Activated T-helper 17 cell treated with anti-CD3 and anti-CD28 coated beads, Interleukin-2, amount 50 U/mL, for 72 hours (primary cell): ENCODE data around the gene CUTA. TPM values are rescaled to one million over a fixed set of nuclear protein-coding genes. Genes with fewer than 3 reads are reported as not detected.

Experiments used
- ATAC-seq: fragments of 150-1000 bp; cut with Tn5 transposase; replicated peaks from 2 replicates; pipeline ENCODE4 v1.10.0; 2021; ENCODE audit warnings: mild to moderate bottlenecking, moderate library complexity
- H3K27ac Mint-ChIP-seq: one replicate; pipeline ENCODE4 v1.8.0; 2022; ENCODE audit warnings: mixed read lengths
- H3K27me3 Mint-ChIP-seq: one replicate; pipeline ENCODE4 v1.8.0; 2022; ENCODE audit warnings: mixed read lengths
- H3K36me3 Mint-ChIP-seq: one replicate; pipeline ENCODE4 v1.8.0; 2022; ENCODE audit warnings: low read depth, mild to moderate bottlenecking, mixed read lengths
- H3K4me1 Mint-ChIP-seq: one replicate; pipeline ENCODE4 v1.8.0; 2022; ENCODE audit warnings: mixed read lengths
- H3K4me3 Mint-ChIP-seq: one replicate; pipeline ENCODE4 v1.8.0; 2022; ENCODE audit warnings: mild to moderate bottlenecking, mixed read lengths
- H3K9me3 Mint-ChIP-seq: one replicate; pipeline ENCODE4 v1.8.0; 2022; ENCODE audit warnings: mixed read lengths
- total RNA-seq, 2 donors: library from RNA; stranded (reverse); gene quantifications; one replicate each; pipeline ENCODE4 v1.2.3, GENCODE V29; 2022

The CUTA gene
- total RNA-seq, 2 donors from 2014 or later = 163 to 248 TPM

DNA sequence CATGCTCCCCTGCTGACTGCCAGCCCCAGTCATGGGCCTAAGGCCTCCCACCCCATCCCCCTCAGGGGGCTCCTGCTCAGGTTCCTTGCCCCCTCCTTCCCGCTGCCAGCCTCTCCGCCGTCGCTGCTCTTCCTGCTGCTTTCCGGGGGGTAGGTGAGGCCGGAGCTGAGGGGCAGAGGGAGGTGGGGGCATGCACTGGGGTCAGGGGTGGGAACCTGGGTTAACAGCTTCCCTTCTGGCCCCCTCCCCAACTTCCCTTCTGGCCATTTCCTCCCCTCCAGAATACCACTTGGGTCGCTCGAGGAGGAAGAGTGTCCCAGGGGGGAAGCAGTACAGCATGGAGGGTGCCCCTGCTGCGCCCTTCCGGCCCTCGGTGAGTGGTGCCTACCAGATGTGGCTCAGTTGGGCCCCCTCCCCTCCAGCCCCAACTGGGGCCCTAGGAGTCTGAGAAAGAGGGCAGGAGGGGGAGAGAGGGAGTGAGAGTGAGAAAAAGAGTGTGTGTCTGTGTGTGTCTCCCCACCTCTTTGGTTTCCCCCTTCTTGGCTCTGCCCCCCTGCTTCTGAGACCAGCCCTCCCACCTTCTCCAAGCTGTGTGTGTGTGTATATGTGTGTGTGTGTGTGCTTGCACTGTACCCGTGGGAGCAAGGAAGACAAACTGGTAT lies 14.1 kb upstream of the CUTA start:
- no peak for ATAC-seq
- Mint-ChIP-seq H3K4me1 (peaks cover 47% of the 10 kb centered on the region), H3K4me3 (peak overlapping the region; percentile 0)

DNA sequence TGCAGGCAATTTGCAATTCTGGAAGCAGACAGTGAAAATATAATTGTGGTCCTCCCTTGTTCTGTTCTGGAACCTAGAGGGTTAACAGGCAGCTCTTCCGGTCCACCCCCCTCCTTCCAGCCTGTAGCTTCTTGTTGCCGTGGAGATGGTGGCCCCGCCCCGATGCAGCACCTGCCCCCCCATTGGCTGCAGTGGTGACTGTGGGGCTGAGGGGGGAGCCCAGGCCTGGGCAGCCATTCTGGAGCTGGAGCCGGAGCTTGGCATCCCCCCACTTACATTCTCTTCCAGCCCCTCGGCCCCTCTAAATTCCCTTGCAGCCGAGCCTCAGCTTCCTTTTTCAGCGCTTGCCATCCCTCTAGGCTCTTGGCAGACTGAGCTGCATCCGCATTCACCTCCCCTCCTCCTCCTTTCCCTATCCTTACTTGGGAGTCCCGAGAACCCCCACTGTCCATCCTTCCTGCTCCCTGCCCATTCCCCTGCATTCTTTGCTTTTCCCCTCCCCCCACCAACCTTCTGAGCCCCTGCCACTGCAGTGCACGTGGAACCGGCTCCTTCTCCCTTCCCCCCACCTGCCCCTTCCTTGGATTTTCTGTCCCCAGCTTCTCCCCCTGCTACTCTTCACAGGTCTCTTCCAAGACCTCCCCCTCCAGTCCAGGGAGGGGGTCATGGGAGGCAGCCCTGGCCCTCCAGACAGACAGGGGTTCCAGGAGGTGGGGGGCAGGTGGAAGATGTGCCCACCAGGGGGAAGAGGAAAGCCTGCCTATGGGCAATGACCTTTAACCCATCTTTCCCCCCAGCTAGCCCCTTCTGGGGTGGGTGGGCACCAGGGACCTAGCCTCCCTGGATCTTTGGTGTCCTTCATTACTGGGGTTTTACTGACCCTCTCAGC lies 13.3 kb upstream of the CUTA start:
- Mint-ChIP-seq H3K4me1 (peaks cover 48% of the 10 kb centered on the region), H3K27me3 (no peaks in the 10 kb centered on the region), H3K36me3 (peaks cover 75% of the 10 kb centered on the region), H3K9me3 (no peaks in the 10 kb centered on the region), H3K4me3 (peak overlapping the region; percentile 96), H3K27ac (peak overlapping the region; percentile 90)
- peak; percentile 45 for ATAC-seq

More for the DNA sequence above, 14.1 kb upstream of the CUTA start:
- peaks cover 75% of the 10 kb centered on the region for H3K36me3 Mint-ChIP-seq
- no peaks in the 10 kb centered on the region for H3K27me3 Mint-ChIP-seq
- H3K9me3 Mint-ChIP-seq = no peaks in the 10 kb centered on the region
- peak overlapping the region; percentile 71 for H3K27ac Mint-ChIP-seq

DNA sequence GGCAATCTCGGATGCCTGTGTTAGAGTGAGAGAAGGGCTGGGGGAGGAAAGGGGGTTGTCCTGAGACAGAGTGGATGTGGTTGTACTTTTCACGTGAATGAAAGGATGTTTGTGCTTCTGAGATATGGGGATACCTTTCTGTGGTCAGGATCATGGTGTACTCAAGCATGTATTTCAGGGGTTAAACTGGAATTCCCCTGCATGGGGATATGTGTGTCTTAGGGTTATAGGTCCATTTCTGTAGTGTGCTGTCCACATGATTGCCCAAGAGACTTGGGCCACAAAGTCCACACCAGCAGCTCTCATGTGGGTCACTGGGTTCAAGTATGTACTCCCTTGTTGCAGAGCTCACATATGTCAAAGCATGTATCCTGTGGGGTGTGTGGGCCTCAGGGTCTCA lies 12.4 kb upstream of the CUTA start:
- no peaks in the 10 kb centered on the region for H3K27me3 Mint-ChIP-seq
- no peak for ATAC-seq
- H3K27ac Mint-ChIP-seq = peak overlapping the region; percentile 90
- peaks cover 49% of the 10 kb centered on the region for H3K4me1 Mint-ChIP-seq
- H3K36me3 Mint-ChIP-seq = peaks cover 75% of the 10 kb centered on the region
- peak overlapping the region; percentile 96 for H3K4me3 Mint-ChIP-seq
- H3K9me3 Mint-ChIP-seq = no peaks in the 10 kb centered on the region

DNA sequence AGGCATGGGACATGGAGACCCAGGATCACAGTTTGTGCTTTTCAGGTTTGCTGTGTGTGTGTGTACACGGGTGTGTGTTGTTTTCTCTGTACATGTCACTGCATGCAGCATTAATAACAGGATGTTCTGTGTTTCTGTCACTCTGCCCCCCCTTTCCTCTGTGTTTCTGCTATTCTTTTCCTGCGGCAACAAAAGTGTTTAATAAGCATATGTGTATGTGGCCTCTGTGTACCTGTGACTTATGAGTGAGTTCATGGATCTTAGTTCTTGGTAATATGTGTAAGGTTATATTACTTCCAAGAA lies 11.8 kb upstream of the CUTA start:
- Mint-ChIP-seq H3K27ac (peak overlapping the region; percentile 90), H3K27me3 (no peaks in the 10 kb centered on the region), H3K9me3 (no peaks in the 10 kb centered on the region), H3K4me3 (peak overlapping the region; percentile 96), H3K4me1 (peaks cover 55% of the 10 kb centered on the region), H3K36me3 (peaks cover 75% of the 10 kb centered on the region)
- peak; percentile 6 for ATAC-seq

DNA sequence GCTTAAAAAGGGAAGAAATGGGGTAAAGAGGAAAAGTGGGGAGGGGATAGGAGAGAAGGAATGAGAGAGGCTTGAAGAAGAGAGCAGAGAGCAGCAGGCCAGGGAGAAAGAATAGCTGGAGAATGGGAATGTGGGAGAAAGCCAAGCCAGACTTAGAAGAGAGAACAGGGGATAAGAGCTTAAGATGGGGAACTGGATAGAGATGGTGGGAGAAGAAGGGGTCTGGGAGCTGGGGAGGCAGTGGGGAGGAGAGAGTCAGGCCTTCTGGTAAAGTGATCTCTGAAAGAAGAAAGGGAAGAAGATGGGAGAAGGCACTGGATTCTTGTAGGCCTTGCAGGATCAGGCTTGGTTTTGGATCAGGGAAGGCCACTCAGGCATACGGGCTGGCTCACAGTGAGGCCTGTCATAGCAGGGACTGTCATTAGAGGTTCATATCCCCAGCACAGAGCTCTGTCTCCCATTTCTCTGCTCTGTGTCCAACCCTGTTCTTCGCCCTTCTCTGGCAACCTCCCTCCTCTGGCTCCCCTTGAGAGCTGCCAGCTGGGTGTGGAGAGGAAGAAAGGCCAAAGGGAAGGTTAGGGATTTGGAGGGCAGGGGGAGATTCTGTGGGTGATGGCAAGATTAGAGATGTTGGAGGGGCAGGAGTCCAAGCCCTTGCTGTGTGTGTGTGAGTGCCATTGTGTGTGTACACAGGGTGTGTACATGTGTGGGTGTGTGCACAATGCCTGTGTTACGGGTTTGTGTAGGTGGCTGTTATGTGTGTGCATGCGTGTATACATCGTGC lies 11.3 kb upstream of the CUTA start:
- H3K4me3 Mint-ChIP-seq = peak overlapping the region; percentile 96
- peaks cover 75% of the 10 kb centered on the region for H3K36me3 Mint-ChIP-seq
- peak overlapping the region; percentile 90 for H3K27ac Mint-ChIP-seq
- H3K9me3 Mint-ChIP-seq = no peaks in the 10 kb centered on the region
- peaks cover 61% of the 10 kb centered on the region for H3K4me1 Mint-ChIP-seq
- H3K27me3 Mint-ChIP-seq = no peaks in the 10 kb centered on the region
- no peak for ATAC-seq

DNA sequence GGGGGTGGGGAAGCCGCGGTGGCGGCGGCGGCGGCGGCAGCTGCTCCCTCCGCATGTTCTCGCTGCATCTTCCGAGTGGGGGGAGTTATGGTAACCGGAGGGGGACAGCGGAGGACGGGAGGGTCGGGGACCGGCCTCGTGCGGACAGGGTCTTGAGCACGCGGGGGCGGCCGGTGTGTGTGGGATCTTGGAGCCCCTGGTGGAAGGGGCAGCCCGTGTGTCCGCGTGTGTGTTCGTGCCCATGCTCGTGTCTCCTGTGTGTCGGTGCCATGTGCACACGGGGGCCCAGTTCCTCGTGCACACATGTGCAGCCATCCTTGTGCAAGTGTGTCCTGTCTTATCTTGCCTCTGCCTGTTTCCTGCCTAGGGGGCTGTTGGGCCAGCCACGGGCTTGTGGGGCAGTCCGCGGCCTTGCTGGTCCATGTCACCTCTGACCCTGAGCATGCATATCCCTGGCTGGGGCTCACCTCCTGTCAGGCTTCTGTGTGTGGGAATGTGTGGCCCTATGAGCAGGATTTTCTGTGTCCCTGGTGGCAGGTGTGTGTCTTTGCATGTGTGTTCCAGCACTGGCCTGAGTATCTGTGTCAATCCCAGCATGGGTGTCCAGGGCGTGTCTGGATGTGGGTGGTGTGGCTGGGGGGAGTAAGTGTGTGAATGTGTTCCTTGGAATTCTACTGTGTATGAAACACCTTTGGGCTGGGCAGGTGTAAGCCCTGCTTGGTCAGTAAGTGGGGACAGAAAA lies 10.5 kb upstream of the CUTA start:
- H3K4me1 Mint-ChIP-seq = peaks cover 68% of the 10 kb centered on the region
- H3K36me3 Mint-ChIP-seq = peaks cover 77% of the 10 kb centered on the region
- no peak for ATAC-seq
- H3K27ac Mint-ChIP-seq = peak overlapping the region; percentile 90
- no peaks in the 10 kb centered on the region for H3K9me3 Mint-ChIP-seq
- no peaks in the 10 kb centered on the region for H3K27me3 Mint-ChIP-seq
- H3K4me3 Mint-ChIP-seq = peak overlapping the region; percentile 96

DNA sequence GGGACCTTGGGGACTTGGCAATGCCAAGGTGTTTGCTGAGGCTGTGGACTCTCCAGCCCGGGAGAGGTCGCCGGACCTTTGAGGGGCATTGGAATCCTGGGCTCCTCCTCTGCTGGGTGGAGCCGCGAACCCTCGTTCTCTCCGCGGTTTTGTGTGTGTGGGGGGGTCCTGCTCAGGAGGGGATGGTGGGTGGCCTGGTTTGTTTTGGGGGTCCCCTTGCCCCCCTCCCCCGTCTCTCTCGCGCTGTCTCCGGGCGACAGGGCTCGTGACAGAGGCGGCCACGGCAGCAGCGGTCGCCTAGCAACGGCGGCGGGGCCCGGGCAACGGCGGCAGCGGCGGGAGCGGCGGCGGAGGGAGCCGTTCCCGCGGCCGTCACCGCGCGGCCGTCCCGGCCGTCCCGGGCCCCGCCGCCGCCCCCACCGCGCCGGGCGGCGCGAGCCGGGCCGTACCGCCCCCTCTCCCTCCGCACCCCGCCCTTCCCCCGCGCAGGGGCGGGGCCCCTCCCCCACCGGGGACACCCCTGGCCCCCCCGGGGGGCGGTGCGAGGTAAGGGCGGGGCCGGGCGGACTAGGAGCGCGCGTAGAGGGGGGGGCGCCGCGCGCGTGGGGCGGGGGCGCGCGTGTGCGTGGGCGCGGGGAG lies 9.8 kb upstream of the CUTA start:
- H3K27ac Mint-ChIP-seq = peak overlapping the region; percentile 97
- peaks cover 69% of the 10 kb centered on the region for H3K4me1 Mint-ChIP-seq
- ATAC-seq = no peak
- peaks cover 76% of the 10 kb centered on the region for H3K36me3 Mint-ChIP-seq
- H3K4me3 Mint-ChIP-seq = peak overlapping the region; percentile 96
- H3K27me3 Mint-ChIP-seq = no peaks in the 10 kb centered on the region
- H3K9me3 Mint-ChIP-seq = no peaks in the 10 kb centered on the region

DNA sequence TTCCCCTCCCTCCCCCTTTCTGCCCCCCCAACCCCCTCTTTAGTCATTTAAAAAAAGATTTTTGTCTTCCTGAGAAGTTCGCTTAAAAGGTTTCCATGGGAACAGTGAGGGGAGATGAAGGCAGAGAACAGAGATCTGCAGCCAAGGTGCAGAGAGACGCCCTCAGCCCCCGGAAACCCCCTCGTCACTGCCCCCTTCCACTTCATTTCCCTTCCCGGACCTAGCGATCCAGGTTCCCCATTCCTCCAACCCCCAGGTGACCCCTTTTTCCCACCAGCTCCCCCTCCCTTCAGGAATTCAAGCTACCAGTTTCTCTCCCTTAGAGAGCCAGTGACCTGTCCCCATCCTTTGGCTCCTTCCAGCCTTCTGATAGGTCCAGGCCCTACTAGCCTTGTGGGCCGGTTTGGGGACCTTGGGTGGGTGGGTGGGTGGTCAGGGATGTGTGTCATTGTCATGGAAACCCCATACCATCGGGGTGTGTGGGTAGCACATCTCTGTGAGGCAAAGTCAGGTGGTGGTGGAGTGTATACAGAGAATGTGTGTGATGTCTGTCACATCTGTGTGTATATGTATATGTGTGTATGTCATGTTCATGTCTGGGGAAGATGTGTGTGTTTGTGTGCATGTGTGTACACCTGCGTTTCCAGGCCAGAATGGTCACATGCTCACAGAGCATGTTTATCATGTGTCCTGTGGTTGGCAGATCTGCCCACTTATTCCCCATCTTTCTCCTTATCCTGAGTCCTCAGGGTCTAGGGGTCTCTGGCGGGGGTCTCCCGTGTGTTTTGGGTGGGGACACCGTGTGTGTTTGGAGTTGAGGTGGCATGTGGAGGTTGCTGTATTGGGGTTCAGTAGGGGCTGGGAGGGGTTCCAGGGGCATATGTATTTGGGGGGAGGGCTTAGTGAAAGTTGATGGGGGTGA lies 8.9 kb upstream of the CUTA start:
- Mint-ChIP-seq H3K36me3 (peaks cover 68% of the 10 kb centered on the region), H3K4me3 (peak overlapping the region; percentile 96), H3K4me1 (peaks cover 71% of the 10 kb centered on the region), H3K27me3 (no peaks in the 10 kb centered on the region), H3K27ac (peak overlapping the region; percentile 97), H3K9me3 (no peaks in the 10 kb centered on the region)
- peak; percentile 31 for ATAC-seq

DNA sequence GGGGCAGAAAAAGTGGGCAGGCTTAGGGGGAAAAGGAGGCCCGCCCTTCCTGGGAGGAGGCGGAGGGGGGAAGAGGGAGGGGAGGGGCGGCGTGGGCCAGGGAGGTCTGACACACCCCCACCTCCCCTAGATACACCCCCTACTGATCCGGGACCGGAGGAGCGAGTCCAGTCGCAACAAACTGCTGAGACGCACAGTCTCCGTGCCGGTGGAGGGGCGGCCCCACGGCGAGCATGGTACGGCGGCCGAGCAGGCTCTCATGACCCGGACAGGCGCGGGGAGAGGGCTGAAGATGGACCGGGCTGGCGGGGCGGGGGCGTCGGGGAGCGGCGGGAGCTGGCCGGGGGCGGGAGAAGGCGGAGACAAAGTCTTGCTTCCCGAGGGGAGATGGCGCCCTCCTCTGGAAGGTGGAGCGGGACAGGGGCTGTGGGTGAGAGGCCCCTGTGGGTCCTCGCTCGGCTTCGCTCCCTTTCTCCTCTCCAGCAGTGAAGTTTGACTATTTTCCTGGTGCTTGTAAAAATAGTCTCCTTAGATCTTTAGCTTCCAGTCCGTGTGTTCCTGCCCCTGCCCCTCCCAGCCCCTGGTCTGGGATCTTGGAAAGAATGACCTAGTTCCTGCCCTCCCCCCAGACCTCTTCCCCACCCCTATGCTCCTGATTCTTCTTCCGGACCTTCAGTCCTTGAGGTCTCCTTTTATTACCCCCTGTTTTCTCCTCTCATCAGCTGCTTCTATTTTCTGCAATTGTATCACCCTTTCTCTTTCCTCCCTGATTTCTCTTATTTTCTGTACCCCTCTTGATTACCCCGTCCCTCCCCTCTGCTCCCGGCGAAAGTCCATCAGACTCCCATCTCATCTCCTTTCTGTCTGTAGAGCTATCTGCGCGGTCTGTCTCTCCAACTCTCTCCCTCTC lies 8.0 kb upstream of the CUTA start:
- H3K27ac Mint-ChIP-seq = peak overlapping the region; percentile 97
- no peaks in the 10 kb centered on the region for H3K27me3 Mint-ChIP-seq
- H3K9me3 Mint-ChIP-seq = no peaks in the 10 kb centered on the region
- peak; percentile 67 for ATAC-seq
- H3K4me3 Mint-ChIP-seq = peak overlapping the region; percentile 96
- peaks cover 79% of the 10 kb centered on the region for H3K4me1 Mint-ChIP-seq
- peaks cover 68% of the 10 kb centered on the region for H3K36me3 Mint-ChIP-seq

DNA sequence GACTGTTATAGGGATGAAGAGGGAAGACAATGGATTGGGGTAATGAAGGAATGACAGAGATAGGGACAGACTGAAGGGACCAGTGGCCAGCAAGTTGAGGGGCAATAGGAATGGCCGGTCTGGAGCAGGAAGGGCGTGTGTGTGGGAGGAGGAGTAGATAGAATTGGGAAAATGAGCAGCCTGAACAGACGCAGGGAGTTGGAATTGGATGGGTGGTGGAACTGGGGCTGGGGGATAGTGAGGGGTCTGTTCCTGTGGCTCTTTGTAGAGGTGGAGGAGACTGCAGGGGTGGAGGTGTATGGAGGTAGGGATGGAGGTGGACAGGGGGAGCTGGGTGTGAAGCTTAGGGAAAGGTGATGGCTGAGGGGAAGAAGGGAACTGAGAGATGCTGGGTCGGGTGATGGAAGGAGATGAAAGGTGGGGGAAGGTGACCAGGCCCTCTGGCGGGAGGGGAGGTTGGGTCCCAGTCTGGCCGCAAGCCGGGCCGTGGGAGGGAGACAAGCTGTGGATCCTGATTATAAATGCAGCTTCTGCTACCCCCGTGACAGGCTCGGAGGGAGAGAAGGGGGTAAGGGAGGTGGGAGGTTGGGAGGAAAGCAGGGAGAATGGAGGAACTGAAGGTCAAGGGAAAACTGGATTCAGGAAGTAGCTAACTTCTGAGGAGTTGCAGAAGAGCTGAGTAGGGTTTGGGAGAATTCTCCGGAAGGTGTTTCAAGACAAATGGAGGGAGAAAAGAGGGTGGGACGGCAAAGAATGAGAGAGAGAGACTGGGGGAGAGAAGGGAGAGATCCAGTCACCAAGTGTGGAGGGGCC lies 7.2 kb upstream of the CUTA start:
- no peak for ATAC-seq
- H3K4me1 Mint-ChIP-seq = peaks cover 71% of the 10 kb centered on the region
- no peaks in the 10 kb centered on the region for H3K9me3 Mint-ChIP-seq
- no peaks in the 10 kb centered on the region for H3K27me3 Mint-ChIP-seq
- H3K36me3 Mint-ChIP-seq = peaks cover 67% of the 10 kb centered on the region
- peak overlapping the region; percentile 96 for H3K4me3 Mint-ChIP-seq
- H3K27ac Mint-ChIP-seq = peak overlapping the region; percentile 97

DNA sequence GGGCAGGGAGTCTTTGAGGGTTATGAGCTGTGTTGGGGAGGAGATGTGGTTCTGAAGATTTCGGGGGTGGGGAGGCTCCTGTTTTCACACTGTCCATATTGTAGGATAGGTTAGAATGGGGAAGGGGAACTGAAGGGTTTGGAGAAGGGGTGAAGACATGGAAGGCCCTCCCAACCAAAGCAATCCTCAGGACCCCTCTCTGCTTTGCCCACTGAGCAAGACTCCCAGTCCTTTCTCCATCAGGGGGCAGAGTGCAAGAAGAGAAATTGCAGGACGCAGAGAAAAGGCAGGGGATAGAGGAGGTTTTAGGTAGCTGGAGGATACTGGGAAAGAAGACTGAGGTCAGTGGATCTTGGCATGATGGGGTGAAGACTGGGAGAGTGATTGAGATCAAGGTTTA lies 5.9 kb upstream of the CUTA start:
- Mint-ChIP-seq H3K27me3 (no peaks in the 10 kb centered on the region), H3K4me3 (peak overlapping the region; percentile 96), H3K27ac (peak overlapping the region; percentile 97), H3K36me3 (peaks cover 60% of the 10 kb centered on the region), H3K9me3 (no peaks in the 10 kb centered on the region), H3K4me1 (peaks cover 65% of the 10 kb centered on the region)
- ATAC-seq = no peak

DNA sequence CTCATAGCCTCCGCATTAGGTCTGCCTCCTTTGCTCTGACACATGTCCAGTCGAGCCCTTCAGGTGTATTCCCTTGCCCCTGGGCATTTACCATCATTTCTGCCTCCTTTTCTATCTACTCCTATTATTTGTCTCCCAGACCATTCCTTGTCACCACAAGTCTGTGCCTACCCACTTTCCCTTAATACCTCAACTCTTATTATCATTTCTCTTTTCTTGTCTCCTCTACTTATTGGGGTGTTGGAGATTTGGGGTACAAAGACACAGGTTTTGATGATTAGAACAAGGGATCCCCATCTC lies 3.4 kb upstream of the CUTA start:
- ATAC-seq = no peak
- H3K9me3 Mint-ChIP-seq = no peaks in the 10 kb centered on the region
- H3K27me3 Mint-ChIP-seq = no peaks in the 10 kb centered on the region
- peak overlapping the region; percentile 46 for H3K27ac Mint-ChIP-seq
- peaks cover 62% of the 10 kb centered on the region for H3K36me3 Mint-ChIP-seq
- H3K4me1 Mint-ChIP-seq = peaks cover 58% of the 10 kb centered on the region
- H3K4me3 Mint-ChIP-seq = peak overlapping the region; percentile 96
